Right lobe of liver (tissue), 6 donors: ENCODE data around the gene CYFIP2. TPM values are rescaled to one million over a fixed set of nuclear protein-coding genes. Genes with fewer than 3 reads are reported as not detected.

ENCODE experiments used
- ATAC-seq, 4 donors: fragments of 200-7000 bp; cut with Tn5 transposase; one replicate each; pipeline ENCODE4 v1.9.1; 2020; ENCODE audit warnings: mild to moderate bottlenecking in 4 of 4, moderate library complexity in 4 of 4
- DNase-seq, 3 donors: peaks; one replicate each; pipeline ENCODE4 v3.0.0-alpha.2; 2020
- H3K27ac ChIP-seq, 3 donors: fragments of 200-600 bp; one replicate each; pipeline ENCODE4 v1.8.0; 2022
- H3K27me3 ChIP-seq, 2 donors: fragments of 200-600 bp; one replicate each; pipeline ENCODE4 v1.8.0; 2022
- H3K36me3 ChIP-seq, 4 donors: fragments of 200-600 bp; sonication (generic) in 1 of 4; one replicate each; pipeline versions ENCODE4 v1.5.1 to v1.8.0; 2017 to 2022; ENCODE audit warnings: control low read depth in 1 of 4
- H3K4me1 ChIP-seq, 4 donors: fragments of 200-600 bp; sonication (generic) in 1 of 4; one replicate each; pipeline versions ENCODE4 v1.5.1 to v1.8.0; 2017 to 2022; ENCODE audit warnings: control low read depth in 1 of 4
- H3K4me3 ChIP-seq, 3 donors: fragments of 200-600 bp; one replicate each; pipeline ENCODE4 v1.8.0; 2022
- H3K9me3 ChIP-seq, 4 donors: fragments of 200-600 bp; sonication (generic) in 1 of 4; one replicate each; pipeline versions ENCODE4 v1.5.1 to v1.8.0; 2017 to 2022; ENCODE audit warnings: control low read depth in 1 of 4
- POLR2A ChIP-seq: fragments of 450-650 bp; IDR thresholded peaks from one replicate; pipeline ENCODE4 v1.6.1; 2017; ENCODE audit warnings: antibody characterized with exemption, mild to moderate bottlenecking
- WGBS: methylation state at CpG from one replicate; pipeline ENCODE4 v1.1.6; 2018; ENCODE audit warnings: low coverage, low lambda C conversion rate; ENCODE audit not compliant: insufficient coverage; ENCODE audit errors: missing lambda C conversion rate; 5-methylcytosine and 5-hydroxymethylcytosine counted together
- intact Hi-C, 2 donors: fragments of 100-400 bp; cut with DNase I; formaldehyde crosslinking; loops; one replicate each; pipeline versions ENCODE4 v1.11.2 to v1.14.1; 2022
- total RNA-seq, 6 experiments: library from RNA; depleted of rRNA in 2 of 6; stranded (reverse); fragments of >200 nt in 2 of 6; fragmentation: NEBNext Ultra II Directional in 3 of 6; extraction: Animal tissue kit (Norgen Biotek cat#: 25700) in 3 of 6; gene quantifications; one replicate each; pipeline versions ENCODE4 v1.1.0 to v1.2.4, GENCODE V29; 2016 to 2023
- TF ChIP-seq, protein P1 (sequence below), 4 donors: fragments of 200-600 bp in 3 of 4; fragments of 450-650 bp in 1 of 4; IDR thresholded peaks; one replicate each; pipeline versions ENCODE4 v1.5.1 to v1.8.0; 2016 to 2022; ENCODE audit warnings: antibody characterized with exemption in 4 of 4, mild to moderate bottlenecking in 2 of 4
- donor health status: DM: no; HTN: yes; CAD: no.
- donor health status: DM: no; HTN: no; CAD: no.
- donor health status: DM: no; HTN: no; CAD: no.
- donor health status: DM: no; HTN: yes; CAD: no.
- donor health status: DM: no; HTN: yes; CAD: no.

Gene CYFIP2
- total RNA-seq, 6 experiments from 2014 or later: 20.6 to 89.1 (median 49.6) TPM

DNA sequence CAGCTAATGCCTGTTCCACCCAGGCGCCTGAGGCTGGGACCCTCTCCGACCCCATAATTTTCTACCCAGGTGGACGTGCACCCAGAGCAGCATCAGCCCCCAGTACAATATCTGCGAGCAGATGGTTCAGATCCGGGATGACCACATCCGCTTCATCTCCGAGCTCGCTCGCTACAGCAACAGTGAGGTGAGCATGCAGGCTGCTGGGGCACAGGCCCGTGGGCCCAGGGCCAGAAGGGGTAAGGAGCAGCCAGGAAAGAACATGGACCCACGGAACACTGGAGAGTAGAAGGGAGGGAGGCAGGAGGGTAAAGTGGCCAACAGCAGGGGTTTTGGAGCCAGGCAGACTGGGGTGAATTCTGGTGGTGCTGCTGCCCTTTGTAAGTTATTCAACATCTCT, 45.7 kb downstream of the CYFIP2 start:
- no CpG with 5 or more reads among the region's 11 CpGs for WGBS
- Histone ChIP-seq H3K9me3 (no peaks in the 10 kb centered on the region), H3K36me3 (peaks cover 0 to 7% (median 1%) of the 10 kb centered on the region in 4 donors), H3K27me3 (no peaks in the 10 kb centered on the region), H3K4me1 (no peaks in the 10 kb centered on the region), H3K4me3 (no peak overlapping the region), H3K27ac (no peak overlapping the region)
- ATAC-seq (no peak), DNase-seq (no peak)
- intact Hi-C loops: loop anchor here (5.0 kb wide), 1 partner anchor 59 kb away; no protein-coding TSS in a partner anchor
- TF ChIP-seq, protein P1, sequence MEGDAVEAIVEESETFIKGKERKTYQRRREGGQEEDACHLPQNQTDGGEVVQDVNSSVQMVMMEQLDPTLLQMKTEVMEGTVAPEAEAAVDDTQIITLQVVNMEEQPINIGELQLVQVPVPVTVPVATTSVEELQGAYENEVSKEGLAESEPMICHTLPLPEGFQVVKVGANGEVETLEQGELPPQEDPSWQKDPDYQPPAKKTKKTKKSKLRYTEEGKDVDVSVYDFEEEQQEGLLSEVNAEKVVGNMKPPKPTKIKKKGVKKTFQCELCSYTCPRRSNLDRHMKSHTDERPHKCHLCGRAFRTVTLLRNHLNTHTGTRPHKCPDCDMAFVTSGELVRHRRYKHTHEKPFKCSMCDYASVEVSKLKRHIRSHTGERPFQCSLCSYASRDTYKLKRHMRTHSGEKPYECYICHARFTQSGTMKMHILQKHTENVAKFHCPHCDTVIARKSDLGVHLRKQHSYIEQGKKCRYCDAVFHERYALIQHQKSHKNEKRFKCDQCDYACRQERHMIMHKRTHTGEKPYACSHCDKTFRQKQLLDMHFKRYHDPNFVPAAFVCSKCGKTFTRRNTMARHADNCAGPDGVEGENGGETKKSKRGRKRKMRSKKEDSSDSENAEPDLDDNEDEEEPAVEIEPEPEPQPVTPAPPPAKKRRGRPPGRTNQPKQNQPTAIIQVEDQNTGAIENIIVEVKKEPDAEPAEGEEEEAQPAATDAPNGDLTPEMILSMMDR (IDR thresholded peaks at IDR 0.05): no peak
- no peak for TF ChIP-seq POLR2A

DNA sequence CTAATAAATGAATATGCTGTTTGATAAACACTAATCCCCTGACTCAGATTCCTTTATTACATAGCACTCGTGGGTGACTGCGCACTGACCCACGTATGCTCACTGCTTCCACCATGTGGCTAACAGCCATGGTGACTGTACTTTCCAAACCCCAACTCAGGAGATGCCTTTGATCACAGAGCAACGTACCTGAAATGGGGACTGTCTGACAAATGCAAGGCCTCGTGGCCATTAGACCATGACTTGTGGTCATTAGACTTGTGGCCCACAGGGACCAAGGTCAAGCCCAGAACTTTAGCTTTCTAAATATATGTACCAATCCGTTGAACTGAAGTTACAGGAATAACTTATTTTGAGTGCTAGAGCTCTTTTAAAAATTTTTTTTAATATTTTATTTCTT, 46.6 kb downstream of the CYFIP2 start:
- no peaks in the 10 kb centered on the region for H3K4me1 ChIP-seq
- no peak overlapping the region for H3K4me3 ChIP-seq
- 7% methylated on average over 6 of the region's 6 CpGs for WGBS
- H3K9me3 ChIP-seq: no peaks in the 10 kb centered on the region
- no peaks in the 10 kb centered on the region for H3K27me3 ChIP-seq
- H3K27ac ChIP-seq: no peak overlapping the region
- intact Hi-C loops: loop anchor here (5.0 kb wide), 1 partner anchor 60 kb away; no protein-coding TSS in a partner anchor
- H3K36me3 ChIP-seq: peaks cover 0 to 7% (median 1%) of the 10 kb centered on the region in 4 donors
- peak in 2 of 3 donors; percentile 42 to 59 for DNase-seq
- peak; percentile 91 to 98 (median 96) for ATAC-seq
- TF ChIP-seq POLR2A: no peak
- TF ChIP-seq, protein P1 (IDR thresholded peaks at IDR 0.05): peak; percentile 58 to 83 (median 68)

DNA sequence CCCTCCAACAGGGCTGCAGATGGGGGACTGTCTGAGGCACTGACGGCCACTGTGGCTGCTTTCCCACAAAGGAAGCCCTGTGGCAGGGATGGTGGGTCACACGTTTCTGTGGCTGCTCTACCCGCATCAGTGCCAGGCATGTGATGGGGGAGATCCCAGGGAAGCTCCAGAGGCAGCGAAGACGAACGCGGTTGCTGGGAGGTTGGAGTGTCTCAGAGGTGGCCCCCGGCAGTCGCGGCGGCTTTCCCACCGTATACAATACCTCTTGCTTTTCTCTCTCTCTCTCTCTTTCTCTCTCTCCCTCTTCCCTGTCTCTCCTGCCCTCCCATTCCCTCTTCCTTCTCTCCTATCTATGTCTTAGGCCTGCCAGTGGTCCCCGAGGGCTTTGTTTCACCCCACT, 56.7 kb downstream of the CYFIP2 start:
- H3K27me3 ChIP-seq: no peaks in the 10 kb centered on the region
- intact Hi-C loops: loop anchor here in 1 of 2 donors (5.0 kb wide), 1 partner anchor 75 kb away; no protein-coding TSS in a partner anchor
- no peak for TF ChIP-seq POLR2A
- TF ChIP-seq, protein P1 (IDR thresholded peaks at IDR 0.05): no peak
- WGBS: 83% methylated on average over 1 of the region's 13 CpGs
- no peak for ATAC-seq
- H3K4me3 ChIP-seq: no peak overlapping the region
- peaks cover 0 to 29% (median 7%) of the 10 kb centered on the region in 4 donors for H3K36me3 ChIP-seq
- H3K4me1 ChIP-seq: peaks cover 0 to 5% (median 0%) of the 10 kb centered on the region in 4 donors
- no peak for DNase-seq
- H3K27ac ChIP-seq: no peak overlapping the region
- no peaks in the 10 kb centered on the region for H3K9me3 ChIP-seq

- TF ChIP-seq POLR2A: no peak
- TF ChIP-seq, protein P1 (IDR thresholded peaks at IDR 0.05): peak in 1 of 4 donors; percentile 7
- 49% methylated on average over 4 of the region's 10 CpGs for WGBS
- intact Hi-C loops: loop anchor here in 1 of 2 donors (5.0 kb wide), 1 partner anchor 76 kb away; no protein-coding TSS in a partner anchor
- ATAC-seq (no peak), DNase-seq (no peak)
- H3K36me3 ChIP-seq: peaks cover 0 to 29% (median 7%) of the 10 kb centered on the region in 4 donors
- peaks cover 0 to 5% (median 0%) of the 10 kb centered on the region in 4 donors for H3K4me1 ChIP-seq
- no peak overlapping the region for H3K27ac ChIP-seq
- no peak overlapping the region for H3K4me3 ChIP-seq
- H3K9me3 ChIP-seq: no peaks in the 10 kb centered on the region
- no peaks in the 10 kb centered on the region for H3K27me3 ChIP-seq
Measured at GRCh38 chr5:157323107-157323706, 57.3 kb downstream of the CYFIP2 start.
